GM19463 (cell line): ENCODE measurements around the gene TIMM17B.
A peak's percentile ranks its signal among the peaks of the same experiment; 100 is the strongest.

Source experiments
- ATAC-seq: cut with Tn5 transposase; IDR thresholded peaks from one replicate; pipeline ENCODE4 v1.9.1; 2021; ENCODE audit warnings: mild to moderate bottlenecking, moderate library complexity; ENCODE audit not compliant: unreplicated experiment

Gene TIMM17B

GRCh38 chrX:48919360-48919841, 21.8 kb upstream of the TIMM17B start:
- no peak for ATAC-seq

- peak; percentile 66 for ATAC-seq
These were observed 21.2 kb upstream of the TIMM17B start, which contains the start of gene PIM2 for GRCh38 chrX:48918643-48919340. TSS of gene PIM2 (minus strand) at chrX:48919024. CDS start at chrX:48918834, 190 bp downstream.

- ATAC-seq = no peak
These were observed 20.7 kb upstream of the TIMM17B start for GRCh38 chrX:48918301-48918642.

GRCh38 chrX:48917139-48918001, 19.8 kb upstream of the TIMM17B start:
- ATAC-seq = peak; percentile 39

DNA sequence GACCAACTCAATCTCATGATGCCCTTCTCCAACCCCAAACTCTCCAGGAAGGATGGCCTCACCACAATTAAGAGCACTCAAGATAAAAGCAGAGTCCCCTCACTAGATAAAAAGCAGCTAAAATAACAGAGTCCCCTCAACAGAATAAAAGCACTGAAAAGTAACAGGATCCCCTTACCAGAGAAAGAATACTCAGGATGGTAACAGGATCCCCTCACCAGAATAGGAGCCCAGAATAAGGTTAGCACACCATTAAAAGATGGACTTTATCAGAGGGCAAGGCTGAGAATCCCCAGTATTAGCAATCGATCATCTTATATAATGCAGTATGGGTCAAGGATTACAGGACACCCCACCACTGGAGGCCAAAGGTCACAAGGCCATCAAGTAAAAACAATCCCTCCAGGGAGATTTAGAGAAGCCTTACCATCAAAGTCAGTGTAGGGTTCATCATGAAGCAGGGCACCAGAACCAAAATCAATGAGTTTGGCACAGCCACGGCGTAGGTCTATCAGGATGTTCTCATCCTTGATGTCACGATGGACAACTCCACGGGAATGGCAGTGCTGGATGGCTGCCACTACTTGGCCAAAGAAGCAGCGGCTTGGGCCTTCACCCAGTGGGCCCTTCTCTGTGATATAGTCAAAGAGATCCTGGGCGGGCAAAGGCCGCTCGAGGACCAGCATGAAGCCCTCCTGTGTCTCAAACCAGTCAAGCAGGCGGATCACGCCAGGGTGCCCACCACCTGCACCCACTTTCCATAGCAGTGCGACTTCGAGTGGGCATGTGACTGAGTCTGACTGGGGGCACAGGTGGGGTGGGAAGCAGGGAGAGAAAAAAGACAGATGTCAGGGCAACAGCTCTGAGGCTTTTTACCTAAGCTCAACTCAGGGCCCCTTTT, 17.3 kb upstream of the TIMM17B start:
- no peak for ATAC-seq

DNA sequence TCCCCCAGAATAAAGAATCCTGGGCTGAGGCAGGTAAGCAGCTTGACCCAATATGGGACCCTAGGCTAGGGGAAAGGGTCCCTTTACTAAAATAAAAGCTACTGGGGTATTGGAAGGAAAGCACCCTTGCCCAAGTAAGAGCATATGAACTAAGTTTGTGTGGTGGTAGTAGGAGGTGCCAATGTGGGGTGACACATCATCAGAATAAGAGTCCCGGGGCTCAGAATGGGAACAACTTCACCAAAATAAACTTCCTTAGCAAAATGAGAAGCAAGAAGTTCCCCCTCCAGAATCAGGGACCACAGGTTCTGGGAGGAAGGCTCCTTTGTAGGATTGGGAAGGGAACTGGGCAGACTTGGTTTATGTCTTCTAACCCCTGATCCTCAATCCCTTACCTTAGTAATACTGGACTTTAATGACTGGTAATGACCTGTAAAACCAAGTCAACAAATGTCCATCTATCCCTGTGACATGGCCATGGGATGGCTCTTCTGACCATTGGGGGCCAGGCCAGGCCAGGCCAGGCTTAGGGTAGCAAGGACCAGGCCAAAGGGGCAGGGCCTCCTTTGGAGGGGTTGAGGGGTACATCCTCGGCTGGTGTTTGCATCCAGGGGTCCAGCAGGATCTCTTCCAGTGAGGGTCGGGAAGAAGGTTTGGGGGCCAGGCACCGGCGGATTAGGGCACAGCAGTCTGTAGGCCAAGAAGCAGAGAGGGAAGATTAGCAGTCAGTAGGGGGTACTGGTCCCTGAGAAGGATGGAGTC, 16.2 kb upstream of the TIMM17B start:
- ATAC-seq = no peak

GRCh38 chrX:48911412-48912182, 14.0 kb upstream of the TIMM17B start, which contains the start of gene SLC35A2:
TSS of gene SLC35A2 (minus strand) at chrX:48911646. CDS start at chrX:48911636, 10 bp downstream.
- ATAC-seq = peak; percentile 67

- no peak for ATAC-seq
These were observed 13.4 kb upstream of the TIMM17B start for GRCh38 chrX:48910926-48911411.

DNA sequence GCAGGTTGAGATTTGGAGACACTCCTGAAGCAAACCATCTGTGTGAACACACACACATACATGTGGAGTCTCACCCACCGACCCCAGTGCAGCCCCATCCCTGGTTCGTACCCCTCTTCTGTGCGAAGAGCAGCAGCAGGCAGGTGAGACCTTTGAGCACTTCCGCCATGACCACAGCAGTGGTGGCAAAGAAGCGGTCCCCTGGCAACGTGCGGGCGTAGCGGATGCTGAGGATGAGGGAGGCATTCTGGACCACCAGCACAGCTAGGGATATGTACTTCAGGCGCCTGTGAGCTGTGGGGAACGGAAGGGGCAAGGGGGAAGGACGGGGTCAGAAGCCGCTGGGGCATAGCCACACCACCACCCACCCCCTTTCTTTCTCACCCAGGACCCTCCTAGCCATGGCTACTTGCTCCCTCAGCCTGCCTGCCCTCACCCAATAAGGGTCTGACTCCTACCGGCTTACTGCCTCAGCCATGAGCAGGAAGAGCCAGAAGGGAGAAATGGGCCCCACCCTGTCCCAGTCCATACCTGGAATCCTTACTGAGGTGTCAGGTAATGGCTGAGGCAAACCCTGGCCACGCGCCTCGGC, 12.2 kb upstream of the TIMM17B start:
- ATAC-seq = no peak

DNA sequence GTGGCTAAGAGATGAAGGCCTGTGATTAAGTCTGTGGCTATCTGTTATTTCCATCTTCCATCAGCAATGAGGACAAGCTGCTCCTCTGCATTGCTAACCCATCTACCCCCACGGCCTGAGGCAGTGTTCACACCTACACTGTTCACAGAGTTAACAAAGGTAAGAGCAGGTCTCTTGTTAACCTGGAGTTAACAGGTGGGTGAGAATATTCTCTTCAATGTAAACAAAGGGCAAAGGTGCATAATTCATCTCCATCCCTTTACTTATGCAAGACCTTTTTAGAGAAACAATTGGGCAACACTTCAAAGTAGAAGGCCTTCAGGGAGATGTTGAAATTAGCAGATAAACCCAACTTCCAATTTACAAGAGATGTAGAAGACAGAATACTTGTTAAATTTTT, 11.0 kb upstream of the TIMM17B start:
- no peak for ATAC-seq

- ATAC-seq = no peak
These were observed 7.7 kb upstream of the TIMM17B start for GRCh38 chrX:48905090-48905790.

GRCh38 chrX:48904626-48905025, 7.1 kb upstream of the TIMM17B start:
- no peak for ATAC-seq

GRCh38 chrX:48904180-48904579, 6.6 kb upstream of the TIMM17B start:
- no peak for ATAC-seq

- ATAC-seq = no peak
These were observed 5.7 kb upstream of the TIMM17B start for GRCh38 chrX:48903290-48903689.

- ATAC-seq = no peak
These were observed 5.2 kb upstream of the TIMM17B start for GRCh38 chrX:48902776-48903175.

GRCh38 chrX:48902135-48902534, 4.6 kb upstream of the TIMM17B start:
- ATAC-seq = no peak

DNA sequence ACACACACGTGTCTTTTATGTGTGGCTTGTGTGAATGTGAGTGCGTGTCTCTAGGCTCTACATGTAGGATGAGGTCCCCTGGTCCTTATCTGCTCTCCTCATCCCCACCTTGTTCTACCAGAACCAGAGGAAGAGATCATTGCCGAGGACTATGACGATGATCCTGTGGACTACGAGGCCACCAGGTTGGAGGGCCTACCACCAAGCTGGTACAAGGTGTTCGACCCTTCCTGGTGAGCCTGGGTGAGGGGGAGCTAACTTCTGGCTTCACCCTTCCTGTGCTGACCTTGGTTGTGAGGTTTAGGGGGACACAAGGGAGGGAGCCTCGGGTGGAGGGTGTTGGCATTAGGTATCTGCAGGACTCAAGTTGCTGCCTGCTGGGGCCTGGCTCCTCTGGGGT, 3.5 kb upstream of the TIMM17B start:
- ATAC-seq = no peak

DNA sequence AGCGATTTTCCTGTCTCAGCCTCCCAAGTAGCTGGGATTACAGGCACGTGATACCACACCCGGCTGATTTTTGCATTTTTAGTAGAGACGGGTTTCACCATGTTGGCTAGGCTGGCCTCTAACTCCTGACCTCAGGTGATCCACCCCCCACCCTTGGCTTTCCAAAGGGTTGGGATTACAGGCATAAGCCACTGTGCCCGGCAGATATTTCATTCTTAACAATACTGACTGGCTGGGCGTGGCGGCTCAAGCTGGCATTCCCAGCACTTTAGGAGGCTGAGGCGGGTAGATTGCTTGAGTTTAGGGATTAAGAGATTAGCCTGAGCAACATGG, 1.5 kb upstream of the TIMM17B start:
- ATAC-seq = no peak
